MM.1S (cell line): ENCODE results near the gene CCDC146.

Experiments used
- DNase-seq: peaks from one replicate; pipeline ENCODE4 v3.0.0-alpha.2; 2015
- H2AFZ ChIP-seq: fragments of 300-600 bp; sonication (generic); 2 replicates; pipeline ENCODE4 v1.6.0; 2016; ENCODE audit warnings: antibody characterized with exemption, low read length
- H3F3A ChIP-seq: fragments of 300-600 bp; sonication (generic); 2 replicates; pipeline ENCODE4 v1.6.1; 2016; ENCODE audit warnings: mild to moderate bottlenecking, antibody characterized with exemption, low read length, moderate library complexity, mixed read lengths; ENCODE audit not compliant: insufficient read depth
- H3K27ac ChIP-seq: fragments of 300-600 bp; sonication (generic); 2 replicates; pipeline ENCODE4 v1.5.1; 2016; ENCODE audit warnings: mild to moderate bottlenecking, low read length
- H3K27me3 ChIP-seq: fragments of 300-600 bp; sonication (generic); replicated peaks from 2 replicates; pipeline ENCODE4 v1.6.0; 2016; ENCODE audit warnings: low read length; ENCODE audit not compliant: insufficient read depth
- H3K36me3 ChIP-seq: fragments of 300-600 bp; sonication (generic); replicated peaks from 2 replicates; pipeline ENCODE4 v1.6.1; 2016; ENCODE audit warnings: mild to moderate bottlenecking, low read length, mixed read lengths; ENCODE audit not compliant: insufficient read depth
- H3K4me1 ChIP-seq: fragments of 300-600 bp; sonication (generic); 2 replicates; pipeline ENCODE4 v1.6.1; 2016; ENCODE audit warnings: low read length, mixed read lengths
- H3K4me2 ChIP-seq: fragments of 300-600 bp; sonication (generic); 2 replicates; pipeline ENCODE4 v1.6.0; 2016; ENCODE audit warnings: low read depth, low read length
- H3K4me3 ChIP-seq: fragments of 300-600 bp; sonication (generic); 2 replicates; pipeline ENCODE4 v1.5.1; 2016; ENCODE audit warnings: low read length, mixed read lengths
- H3K79me2 ChIP-seq: fragments of 300-600 bp; sonication (generic); 2 replicates; pipeline ENCODE4 v1.6.1; 2016; ENCODE audit warnings: mixed run types, low read length, mixed read lengths
- H3K9ac ChIP-seq: fragments of 300-600 bp; sonication (generic); 2 replicates; pipeline ENCODE4 v1.6.1; 2016; ENCODE audit warnings: low read length, mixed read lengths
- H3K9me2 ChIP-seq: fragments of 300-600 bp; sonication (generic); replicated peaks from 2 replicates; pipeline ENCODE4 v1.6.1; 2016; ENCODE audit warnings: mild to moderate bottlenecking, low read length, mixed read lengths; ENCODE audit not compliant: insufficient read depth
- H3K9me3 ChIP-seq: fragments of 300-600 bp; sonication (generic); replicated peaks from 2 replicates; pipeline ENCODE4 v1.6.1; 2016; ENCODE audit warnings: mild to moderate bottlenecking, low read length, mixed read lengths; ENCODE audit not compliant: insufficient read depth
- H4K20me1 ChIP-seq: fragments of 300-600 bp; sonication (generic); 2 replicates; pipeline ENCODE4 v1.6.1; 2016; ENCODE audit warnings: mild to moderate bottlenecking, low read length, moderate library complexity, mixed read lengths; ENCODE audit not compliant: insufficient read depth
- EZH2 ChIP-seq: fragments of 300-600 bp; sonication (generic); optimal IDR thresholded peaks from 2 replicates; pipeline ENCODE3; 2017; ENCODE audit warnings: low read depth, mild to moderate bottlenecking, antibody characterized with exemption, low read length, mixed read lengths
- EZH2phosphoT487 ChIP-seq: fragments of 300-600 bp; sonication (generic); IDR thresholded peaks from 2 replicates; pipeline ENCODE4 v1.6.1; 2018; ENCODE audit warnings: antibody characterized with exemption, low read length
- TF ChIP-seq, protein P1 (sequence below): fragments of 300-600 bp; sonication (generic); IDR thresholded peaks from 2 replicates; pipeline ENCODE4 v1.5.1; 2016; ENCODE audit warnings: antibody characterized with exemption, low read length, mixed read lengths

CCDC146 gene

DNA sequence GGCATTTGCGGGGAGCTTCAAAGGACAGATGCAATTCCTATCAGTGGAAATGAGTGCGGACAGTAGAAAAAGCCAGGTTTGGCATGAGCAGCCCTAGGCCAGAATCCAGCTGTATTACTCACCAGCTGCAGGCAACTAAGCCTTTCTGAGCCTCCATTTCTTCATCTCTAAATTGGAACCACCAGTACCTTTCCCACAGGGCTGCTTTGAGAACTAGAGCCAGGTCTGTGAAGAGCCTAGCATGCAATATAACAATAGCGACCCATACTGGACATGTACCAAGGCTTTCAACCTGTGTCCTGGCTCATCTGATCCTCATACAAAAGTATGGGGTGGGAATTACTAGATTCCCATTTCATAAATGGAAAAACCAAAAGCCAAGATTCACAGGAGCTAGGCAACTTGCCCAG is 192.8 kb downstream of the CCDC146 start:
- Histone ChIP-seq H3K36me3 (no peaks in the 10 kb centered on the region), H3K79me2 (no peaks in the 10 kb centered on the region), H3K9me3 (no peaks in the 10 kb centered on the region), H3K4me3 (no peak overlapping the region), H3K9ac (no peak overlapping the region), H3K27ac (no peak overlapping the region), H3K4me1 (0 out of 2 replicates have a peak, but pooled peaks cover under 1% of the 10 kb centered on the region), H3K4me2 (no peak overlapping the region), H3K9me2 (0 out of 2 replicates have a peak, but pooled peaks cover 2% of the 10 kb centered on the region), H3F3A (no peaks in the 10 kb centered on the region), H2AFZ (no peak overlapping the region), H4K20me1 (no peaks in the 10 kb centered on the region), H3K27me3 (no peaks in the 10 kb centered on the region)
- no peak for DNase-seq
- TF ChIP-seq EZH2 (no peak), EZH2phosphoT487 (no peak)
- TF ChIP-seq, protein P1, sequence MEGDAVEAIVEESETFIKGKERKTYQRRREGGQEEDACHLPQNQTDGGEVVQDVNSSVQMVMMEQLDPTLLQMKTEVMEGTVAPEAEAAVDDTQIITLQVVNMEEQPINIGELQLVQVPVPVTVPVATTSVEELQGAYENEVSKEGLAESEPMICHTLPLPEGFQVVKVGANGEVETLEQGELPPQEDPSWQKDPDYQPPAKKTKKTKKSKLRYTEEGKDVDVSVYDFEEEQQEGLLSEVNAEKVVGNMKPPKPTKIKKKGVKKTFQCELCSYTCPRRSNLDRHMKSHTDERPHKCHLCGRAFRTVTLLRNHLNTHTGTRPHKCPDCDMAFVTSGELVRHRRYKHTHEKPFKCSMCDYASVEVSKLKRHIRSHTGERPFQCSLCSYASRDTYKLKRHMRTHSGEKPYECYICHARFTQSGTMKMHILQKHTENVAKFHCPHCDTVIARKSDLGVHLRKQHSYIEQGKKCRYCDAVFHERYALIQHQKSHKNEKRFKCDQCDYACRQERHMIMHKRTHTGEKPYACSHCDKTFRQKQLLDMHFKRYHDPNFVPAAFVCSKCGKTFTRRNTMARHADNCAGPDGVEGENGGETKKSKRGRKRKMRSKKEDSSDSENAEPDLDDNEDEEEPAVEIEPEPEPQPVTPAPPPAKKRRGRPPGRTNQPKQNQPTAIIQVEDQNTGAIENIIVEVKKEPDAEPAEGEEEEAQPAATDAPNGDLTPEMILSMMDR = no peak

DNA sequence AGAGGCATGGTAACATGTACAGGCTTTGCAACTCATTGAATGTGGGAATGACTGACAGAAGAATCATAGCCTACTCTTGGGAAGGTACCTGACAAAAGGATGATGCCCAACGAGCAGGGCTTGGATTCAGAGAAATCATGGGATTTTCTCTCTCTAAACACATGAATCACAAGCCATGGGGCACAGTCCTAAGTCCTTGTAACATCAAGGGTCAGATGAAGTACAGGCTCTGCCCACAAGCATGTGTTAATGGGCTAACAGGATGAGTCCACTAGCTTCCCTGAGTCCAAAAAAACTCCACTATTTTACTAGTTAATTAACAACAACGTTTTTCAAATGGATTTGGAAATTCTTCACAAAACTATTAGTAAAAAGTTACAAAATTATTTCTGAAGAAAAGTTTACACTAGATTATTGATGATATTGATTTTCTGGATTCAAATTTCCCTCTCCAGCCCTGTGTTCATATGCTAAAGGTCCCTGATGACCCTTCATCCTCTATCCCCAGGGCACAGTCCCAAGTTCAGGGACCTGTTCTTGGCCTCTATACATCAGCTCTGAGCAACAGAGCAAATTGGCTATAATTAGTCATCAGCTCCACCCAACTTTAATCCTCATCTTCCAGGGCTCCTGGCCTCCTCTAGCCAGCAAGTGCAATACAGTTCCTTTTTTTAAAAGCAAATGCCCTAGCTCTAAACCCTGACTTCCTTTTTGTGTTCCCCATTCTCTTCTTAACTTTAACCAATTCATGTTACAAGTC is 194.0 kb downstream of the CCDC146 start:
- H3K27me3 ChIP-seq = no peaks in the 10 kb centered on the region
- H3K9ac ChIP-seq = no peak overlapping the region
- TF ChIP-seq EZH2 (no peak), EZH2phosphoT487 (no peak)
- peaks cover 12% of the 10 kb centered on the region for H3K4me1 ChIP-seq
- H3K4me3 ChIP-seq = no peak overlapping the region
- no peaks in the 10 kb centered on the region for H3K79me2 ChIP-seq
- H4K20me1 ChIP-seq = no peaks in the 10 kb centered on the region
- no peaks in the 10 kb centered on the region for H3K9me3 ChIP-seq
- H3K9me2 ChIP-seq = 0 out of 2 replicates have a peak, but pooled peaks cover 2% of the 10 kb centered on the region
- DNase-seq = no peak
- no peaks in the 10 kb centered on the region for H3F3A ChIP-seq
- no peak overlapping the region for H2AFZ ChIP-seq
- H3K27ac ChIP-seq = no peak overlapping the region
- no peak overlapping the region for H3K4me2 ChIP-seq
- no peaks in the 10 kb centered on the region for H3K36me3 ChIP-seq

GRCh38 chr7:77318019-77318418 is 195.6 kb downstream of the CCDC146 start:
- H2AFZ ChIP-seq = no peak overlapping the region
- 0 out of 2 replicates have a peak, but pooled peaks cover 2% of the 10 kb centered on the region for H3K9me2 ChIP-seq
- H3K4me3 ChIP-seq = no peak overlapping the region
- TF ChIP-seq EZH2phosphoT487 (no peak), EZH2 (no peak)
- TF ChIP-seq, protein P1 = no peak
- DNase-seq = no peak
- no peak overlapping the region for H3K9ac ChIP-seq
- no peaks in the 10 kb centered on the region for H3K36me3 ChIP-seq
- no peak overlapping the region for H3K27ac ChIP-seq
- H3K4me1 ChIP-seq = peaks cover 21% of the 10 kb centered on the region
- no peaks in the 10 kb centered on the region for H4K20me1 ChIP-seq
- no peak overlapping the region for H3K4me2 ChIP-seq
- no peaks in the 10 kb centered on the region for H3K9me3 ChIP-seq
- H3F3A ChIP-seq = no peaks in the 10 kb centered on the region
- no peaks in the 10 kb centered on the region for H3K27me3 ChIP-seq
- no peaks in the 10 kb centered on the region for H3K79me2 ChIP-seq

DNA sequence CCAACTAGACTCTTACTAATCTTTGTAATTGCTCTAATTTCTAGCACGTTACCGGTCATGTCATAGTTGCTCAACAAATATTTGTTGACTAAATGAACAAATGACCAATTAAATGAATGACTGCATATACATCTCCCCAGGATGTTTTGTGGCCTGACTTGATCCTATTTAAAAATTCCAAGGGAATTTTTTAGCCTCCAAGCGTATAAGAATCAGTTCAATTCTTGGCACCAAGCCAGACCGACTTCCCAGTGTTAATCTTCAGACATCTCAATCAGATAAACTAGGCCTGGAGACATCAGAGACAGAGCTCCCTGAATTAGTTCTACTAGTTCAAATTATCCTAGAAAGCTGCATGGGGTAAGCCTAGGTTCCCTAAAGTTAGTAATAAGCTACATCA is 197.7 kb downstream of the CCDC146 start:
- Histone ChIP-seq H3K4me2 (no peak overlapping the region), H3K27me3 (no peaks in the 10 kb centered on the region), H3K4me3 (no peak overlapping the region), H3K9me3 (no peaks in the 10 kb centered on the region), H2AFZ (no peak overlapping the region), H3K27ac (no peak overlapping the region), H3K4me1 (peaks cover 21% of the 10 kb centered on the region), H3F3A (no peaks in the 10 kb centered on the region), H3K9ac (no peak overlapping the region), H3K9me2 (0 out of 2 replicates have a peak, but pooled peaks cover 2% of the 10 kb centered on the region), H4K20me1 (no peaks in the 10 kb centered on the region), H3K36me3 (no peaks in the 10 kb centered on the region), H3K79me2 (no peaks in the 10 kb centered on the region)
- no peak for DNase-seq
- TF ChIP-seq, protein P1 = no peak
- TF ChIP-seq EZH2 (no peak), EZH2phosphoT487 (no peak)
